Measurements from ENCODE around the gene LAMTOR4. TPM values are rescaled to one million over a fixed set of nuclear protein-coding genes. Genes with fewer than 3 reads are reported as not detected.
A peak's percentile ranks its signal among the peaks of the same experiment; 100 is the strongest.

Gene LAMTOR4
- total RNA-seq, 3 donors from 2014 or later (not counting 1 experiment from before 2014, with no cell fraction given) = 148 to 161 (median 156) TPM

DNA sequence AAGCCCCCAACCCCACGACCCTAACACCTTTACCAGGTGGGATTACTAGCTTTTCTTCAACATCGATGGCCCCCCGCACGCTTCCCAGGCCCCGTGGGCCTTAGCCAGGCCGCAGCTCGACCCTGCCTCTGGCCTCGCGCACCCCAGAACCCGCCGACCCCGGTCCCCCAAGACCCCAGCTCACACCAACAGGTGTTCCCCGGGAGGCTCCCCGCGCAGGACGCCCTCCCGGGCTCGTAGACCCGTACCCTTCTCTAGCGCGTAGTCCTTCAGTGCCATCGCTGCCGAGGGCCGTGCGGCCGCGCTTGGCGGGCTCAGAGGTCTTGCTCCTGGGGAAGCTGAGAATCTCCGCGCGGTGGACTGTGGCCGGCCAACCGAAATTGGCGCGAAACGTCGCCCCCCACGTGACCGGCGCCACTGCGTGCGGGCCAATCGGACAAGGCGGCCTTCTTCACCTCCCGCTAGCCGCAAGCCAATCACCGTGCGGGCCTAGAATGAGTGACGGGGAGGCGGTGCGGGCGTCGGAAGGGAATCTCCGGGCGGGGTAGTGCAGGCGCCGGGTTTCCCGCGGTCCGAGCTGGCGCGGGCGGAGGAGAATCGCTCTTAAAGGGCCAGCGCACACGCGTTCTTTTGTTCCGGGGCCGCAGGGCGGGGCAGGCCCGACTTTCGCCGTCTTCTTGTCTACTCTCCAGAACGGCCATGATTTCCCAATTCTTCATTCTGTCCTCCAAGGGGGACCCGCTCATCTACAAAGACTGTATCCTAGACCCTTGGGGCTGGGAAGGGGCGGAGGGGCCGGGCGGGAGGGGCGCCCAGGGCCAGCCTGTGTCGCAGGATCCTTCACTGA is 47.5 kb upstream of the LAMTOR4 start, which contains the start of the genes AP4M1 and MCM7:
TSS of gene AP4M1 (plus strand) at position 628 of the 847 bp plus-strand sequence. CDS start at position 700, 72 bp downstream.
TSS of gene MCM7 (minus strand) at position 382 of the 847 bp plus-strand sequence. CDS start at position 279, 103 bp downstream.
- Mint-ChIP-seq H3K27ac (peak within 1 kb of the TSS; percentile 96 to 98), H3K4me1 (peaks cover 36 to 43% of the 10 kb centered on the region in 2 donors), H3K4me3 (peak within 1 kb of the TSS; percentile 95), H3K27me3 (ENCODE audit: low read depth in 2 of 2) (no peaks in the 10 kb centered on the region), H3K36me3 (peaks cover 19% of the 10 kb centered on the region), H3K9me3 (no peaks in the 10 kb centered on the region)
- DNase-seq (peak; percentile 97), ATAC-seq (peak; percentile 79 to 93 (median 81))
- TF ChIP-seq, protein P1, sequence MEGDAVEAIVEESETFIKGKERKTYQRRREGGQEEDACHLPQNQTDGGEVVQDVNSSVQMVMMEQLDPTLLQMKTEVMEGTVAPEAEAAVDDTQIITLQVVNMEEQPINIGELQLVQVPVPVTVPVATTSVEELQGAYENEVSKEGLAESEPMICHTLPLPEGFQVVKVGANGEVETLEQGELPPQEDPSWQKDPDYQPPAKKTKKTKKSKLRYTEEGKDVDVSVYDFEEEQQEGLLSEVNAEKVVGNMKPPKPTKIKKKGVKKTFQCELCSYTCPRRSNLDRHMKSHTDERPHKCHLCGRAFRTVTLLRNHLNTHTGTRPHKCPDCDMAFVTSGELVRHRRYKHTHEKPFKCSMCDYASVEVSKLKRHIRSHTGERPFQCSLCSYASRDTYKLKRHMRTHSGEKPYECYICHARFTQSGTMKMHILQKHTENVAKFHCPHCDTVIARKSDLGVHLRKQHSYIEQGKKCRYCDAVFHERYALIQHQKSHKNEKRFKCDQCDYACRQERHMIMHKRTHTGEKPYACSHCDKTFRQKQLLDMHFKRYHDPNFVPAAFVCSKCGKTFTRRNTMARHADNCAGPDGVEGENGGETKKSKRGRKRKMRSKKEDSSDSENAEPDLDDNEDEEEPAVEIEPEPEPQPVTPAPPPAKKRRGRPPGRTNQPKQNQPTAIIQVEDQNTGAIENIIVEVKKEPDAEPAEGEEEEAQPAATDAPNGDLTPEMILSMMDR (IDR thresholded peaks at IDR 0.05) = no peak
- peak within 1 kb of the TSS; percentile 93 for H3K27ac ChIP-seq (ENCODE audit: low read length)
- peak within 1 kb of the TSS; percentile 98 for H3K4me3 ChIP-seq (ENCODE audit: low read length)
- intact Hi-C loops (cut with micrococcal nuclease) = loop anchor here (1.0 to 10.0 kb wide), 3 partner anchors 18 to 574 kb away; partner anchors contain the start of genes CNPY4, GNB2, MBLAC1 and TAF6
- H3K4me1 ChIP-seq (ENCODE audit: control insufficient read depth, insufficient read depth, low read length) = peaks cover 28% of the 10 kb centered on the region
- H3K36me3 ChIP-seq (ENCODE audit: control insufficient read depth, insufficient read depth, low read length) = peaks cover 35% of the 10 kb centered on the region
- H3K27me3 ChIP-seq (ENCODE audit: control insufficient read depth, insufficient read depth, low read length) = no peaks in the 10 kb centered on the region
- WGBS (ENCODE audit: insufficient coverage) = under 1% methylated on average over 80 of the region's 80 CpGs
- no peaks in the 10 kb centered on the region for H3K9me3 ChIP-seq (ENCODE audit: control insufficient read depth, insufficient read depth, low read length)

DNA sequence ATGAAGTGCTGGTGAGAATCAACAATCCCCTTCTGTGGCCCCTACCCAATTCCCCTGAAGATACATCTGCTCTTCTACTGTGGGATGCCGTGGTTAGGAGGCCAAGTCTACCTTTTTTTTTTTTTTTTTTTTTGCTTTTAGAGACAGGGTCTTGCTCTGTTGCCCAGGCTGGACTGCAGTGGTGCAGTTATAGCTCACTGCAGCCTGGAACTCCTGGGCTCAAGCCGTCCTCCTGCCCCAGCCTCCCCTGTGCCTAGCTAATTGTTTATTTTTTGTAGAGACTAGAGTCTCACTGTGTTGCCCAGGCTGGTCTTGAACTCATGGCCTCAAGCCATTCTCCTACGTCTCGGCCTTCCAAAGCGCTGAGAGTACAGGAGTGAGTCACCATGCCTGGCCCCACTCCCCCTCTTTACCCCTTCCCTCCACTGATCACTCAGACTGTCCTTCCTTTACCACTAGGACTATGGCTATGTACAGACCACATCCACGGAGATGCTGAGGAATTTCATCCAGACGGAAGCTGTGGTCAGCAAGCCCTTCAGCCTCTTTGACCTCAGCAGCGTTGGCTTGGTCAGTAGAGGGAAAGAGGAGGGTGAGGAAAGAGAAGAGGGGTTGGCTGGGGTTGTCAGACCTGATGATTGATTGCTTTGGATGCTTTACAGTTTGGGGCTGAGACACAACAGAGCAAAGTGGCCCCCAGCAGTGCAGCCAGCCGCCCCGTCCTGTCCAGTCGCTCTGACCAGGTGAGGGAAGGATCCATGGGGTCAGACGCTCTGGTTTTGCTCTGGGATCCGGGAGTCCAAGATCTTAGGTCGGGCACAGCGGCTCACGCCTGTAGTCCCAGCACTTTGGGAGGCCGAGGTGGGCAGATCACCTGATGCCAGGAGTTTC is 45.5 kb upstream of the LAMTOR4 start:
- no peak for DNase-seq
- no peaks in the 10 kb centered on the region for H3K9me3 Mint-ChIP-seq
- H3K4me3 ChIP-seq (ENCODE audit: low read length) = no peak overlapping the region
- no peak for ATAC-seq
- H3K27me3 Mint-ChIP-seq (ENCODE audit: low read depth in 2 of 2) = no peaks in the 10 kb centered on the region
- WGBS (ENCODE audit: insufficient coverage) = 97% methylated on average over 17 of the region's 17 CpGs
- intact Hi-C loops (cut with micrococcal nuclease) = loop anchor here (10.0 kb wide), 1 partner anchor 572 kb away; the partner anchor contains the start of gene GNB2
- no peak overlapping the region for H3K27ac ChIP-seq (ENCODE audit: low read length)
- peaks cover 29 to 39% of the 10 kb centered on the region in 2 donors for H3K4me1 Mint-ChIP-seq
- H3K9me3 ChIP-seq (ENCODE audit: control insufficient read depth, insufficient read depth, low read length) = no peaks in the 10 kb centered on the region
- H3K36me3 ChIP-seq (ENCODE audit: control insufficient read depth, insufficient read depth, low read length) = peaks cover 33% of the 10 kb centered on the region
- peaks cover 8% of the 10 kb centered on the region for H3K36me3 Mint-ChIP-seq
- peak overlapping the region; percentile 96 to 98 for H3K27ac Mint-ChIP-seq
- peaks cover 28% of the 10 kb centered on the region for H3K4me1 ChIP-seq (ENCODE audit: control insufficient read depth, insufficient read depth, low read length)
- TF ChIP-seq, protein P1 (IDR thresholded peaks at IDR 0.05) = no peak
- no peaks in the 10 kb centered on the region for H3K27me3 ChIP-seq (ENCODE audit: control insufficient read depth, insufficient read depth, low read length)
- H3K4me3 Mint-ChIP-seq = peak overlapping the region; percentile 95

DNA sequence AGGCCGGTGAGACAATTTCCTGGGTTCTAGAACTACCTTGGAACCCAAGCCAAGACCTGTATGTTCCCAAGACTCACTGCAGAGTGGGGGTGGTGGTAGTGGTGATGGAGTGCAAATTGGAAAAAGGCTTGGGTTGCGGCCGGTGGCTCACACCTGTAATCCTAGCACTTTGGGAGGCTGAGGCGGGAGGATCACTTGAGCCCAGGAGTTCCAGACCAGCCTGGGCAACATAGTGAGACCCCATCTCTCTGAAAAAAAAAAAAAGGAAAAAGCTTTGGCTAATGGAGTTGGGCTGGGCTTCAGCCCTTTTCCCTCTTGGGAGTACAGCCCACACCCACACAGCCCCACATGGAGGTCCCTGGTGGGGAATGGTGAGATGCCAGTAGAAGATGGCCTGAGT is 43.2 kb upstream of the LAMTOR4 start:
- Mint-ChIP-seq H3K27me3 (ENCODE audit: low read depth in 2 of 2) (no peaks in the 10 kb centered on the region), H3K4me3 (no peak overlapping the region), H3K4me1 (peaks cover 7 to 19% of the 10 kb centered on the region in 2 donors), H3K36me3 (no peaks in the 10 kb centered on the region), H3K9me3 (no peaks in the 10 kb centered on the region), H3K27ac (no peak overlapping the region)
- WGBS (ENCODE audit: insufficient coverage) = 99% methylated on average over 4 of the region's 4 CpGs
- Histone ChIP-seq H3K4me3 (ENCODE audit: low read length) (no peak overlapping the region), H3K27me3 (ENCODE audit: control insufficient read depth, insufficient read depth, low read length) (no peaks in the 10 kb centered on the region), H3K9me3 (ENCODE audit: control insufficient read depth, insufficient read depth, low read length) (no peaks in the 10 kb centered on the region), H3K4me1 (ENCODE audit: control insufficient read depth, insufficient read depth, low read length) (peaks cover 15% of the 10 kb centered on the region), H3K27ac (ENCODE audit: low read length) (no peak overlapping the region), H3K36me3 (ENCODE audit: control insufficient read depth, insufficient read depth, low read length) (peaks cover 25% of the 10 kb centered on the region)
- no peak for DNase-seq
- ATAC-seq = no peak
- TF ChIP-seq, protein P1 (IDR thresholded peaks at IDR 0.05) = no peak
- intact Hi-C loops (cut with micrococcal nuclease) = loop anchor here (10.0 kb wide), 1 partner anchor 569 kb away; the partner anchor contains the start of gene GNB2
